ENCODE measurements around the gene MID1.

DNA sequence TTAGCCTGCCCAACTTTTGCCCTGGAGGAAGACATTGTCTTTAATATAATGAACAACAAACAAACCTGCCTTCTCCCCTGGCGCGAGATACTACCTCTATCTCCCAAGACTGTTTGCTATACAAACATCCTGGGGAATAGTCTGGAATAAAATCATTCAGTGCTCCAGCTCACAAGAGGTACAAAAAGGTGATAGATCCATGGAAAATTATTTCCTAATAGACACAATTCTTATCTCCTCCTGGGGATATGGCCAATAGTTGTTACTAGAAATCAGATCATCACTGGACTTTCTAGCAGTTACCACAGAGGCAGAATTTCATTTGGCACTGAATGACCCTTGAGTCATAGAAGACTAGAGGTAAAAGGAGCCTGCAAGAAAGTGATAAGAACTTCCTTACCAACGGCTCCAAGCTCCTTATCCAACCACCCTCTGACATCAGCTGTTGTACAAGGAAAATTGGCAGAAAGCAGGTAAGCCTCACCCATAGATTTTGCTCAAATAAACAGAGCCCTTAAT is 38.1 kb downstream of the MID1 start:
- TF ChIP-seq, protein P1, sequence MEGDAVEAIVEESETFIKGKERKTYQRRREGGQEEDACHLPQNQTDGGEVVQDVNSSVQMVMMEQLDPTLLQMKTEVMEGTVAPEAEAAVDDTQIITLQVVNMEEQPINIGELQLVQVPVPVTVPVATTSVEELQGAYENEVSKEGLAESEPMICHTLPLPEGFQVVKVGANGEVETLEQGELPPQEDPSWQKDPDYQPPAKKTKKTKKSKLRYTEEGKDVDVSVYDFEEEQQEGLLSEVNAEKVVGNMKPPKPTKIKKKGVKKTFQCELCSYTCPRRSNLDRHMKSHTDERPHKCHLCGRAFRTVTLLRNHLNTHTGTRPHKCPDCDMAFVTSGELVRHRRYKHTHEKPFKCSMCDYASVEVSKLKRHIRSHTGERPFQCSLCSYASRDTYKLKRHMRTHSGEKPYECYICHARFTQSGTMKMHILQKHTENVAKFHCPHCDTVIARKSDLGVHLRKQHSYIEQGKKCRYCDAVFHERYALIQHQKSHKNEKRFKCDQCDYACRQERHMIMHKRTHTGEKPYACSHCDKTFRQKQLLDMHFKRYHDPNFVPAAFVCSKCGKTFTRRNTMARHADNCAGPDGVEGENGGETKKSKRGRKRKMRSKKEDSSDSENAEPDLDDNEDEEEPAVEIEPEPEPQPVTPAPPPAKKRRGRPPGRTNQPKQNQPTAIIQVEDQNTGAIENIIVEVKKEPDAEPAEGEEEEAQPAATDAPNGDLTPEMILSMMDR (IDR thresholded peaks at IDR 0.05; ENCODE audit: insufficient read depth, low read length, poor library complexity, severe bottlenecking): no peak
- TF ChIP-seq EZH2phosphoT487 (conservative IDR thresholded peaks at IDR 0.05; ENCODE audit: low read length): no peak

Data from SU-DHL-6 (cell line).